Measurements from ENCODE around the gene TMEM91. TPM values are rescaled to one million over a fixed set of nuclear protein-coding genes. Genes with fewer than 3 reads are reported as not detected.

The TMEM91 gene
- total RNA-seq, 1 donor: 6.2 TPM

DNA sequence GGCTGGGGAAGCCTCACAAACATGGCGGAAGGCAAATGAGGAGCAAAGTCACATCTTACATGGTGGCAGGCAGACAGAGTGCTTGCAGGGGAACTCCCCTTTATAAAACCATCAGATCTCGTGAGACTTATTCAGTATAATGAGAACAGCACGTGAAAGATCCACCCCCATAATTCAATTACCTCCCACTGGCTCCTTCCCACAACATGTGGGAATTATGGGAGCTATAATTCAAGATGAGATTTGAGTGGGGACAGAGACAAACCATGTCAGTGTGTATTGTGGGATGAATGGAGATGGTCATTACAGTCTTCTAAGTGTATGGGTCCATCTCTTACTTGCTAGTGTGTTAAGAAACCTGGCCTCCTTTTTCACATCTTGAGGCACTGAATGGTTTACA is 25.7 kb downstream of the TMEM91 start:
- Histone ChIP-seq H3K4me2 (ENCODE audit: insufficient read depth, low read length) (no peak overlapping the region), H3K4me3 (ENCODE audit: insufficient read depth, low read length) (no peak overlapping the region), H3K36me3 (ENCODE audit: insufficient read depth, low read length) (no peaks in the 10 kb centered on the region), H3K27me3 (ENCODE audit: insufficient read depth, low read length) (no peaks in the 10 kb centered on the region), H2AFZ (ENCODE audit: low read length) (no peak overlapping the region), H3K4me1 (ENCODE audit: insufficient read depth, low read length) (peaks cover 12% of the 10 kb centered on the region), H3K27ac (ENCODE audit: low read depth, low read length) (no peak overlapping the region), H4K20me1 (ENCODE audit: insufficient read depth, low read length) (peaks cover 8% of the 10 kb centered on the region), H3K79me2 (ENCODE audit: insufficient read depth, low read length) (peaks cover 24% of the 10 kb centered on the region), H3K9me3 (ENCODE audit: low read depth, low read length) (no peaks in the 10 kb centered on the region)
- no peak for DNase-seq (ENCODE audit: insufficient read length, low spot score, missing footprints)
- TF ChIP-seq, protein P1, sequence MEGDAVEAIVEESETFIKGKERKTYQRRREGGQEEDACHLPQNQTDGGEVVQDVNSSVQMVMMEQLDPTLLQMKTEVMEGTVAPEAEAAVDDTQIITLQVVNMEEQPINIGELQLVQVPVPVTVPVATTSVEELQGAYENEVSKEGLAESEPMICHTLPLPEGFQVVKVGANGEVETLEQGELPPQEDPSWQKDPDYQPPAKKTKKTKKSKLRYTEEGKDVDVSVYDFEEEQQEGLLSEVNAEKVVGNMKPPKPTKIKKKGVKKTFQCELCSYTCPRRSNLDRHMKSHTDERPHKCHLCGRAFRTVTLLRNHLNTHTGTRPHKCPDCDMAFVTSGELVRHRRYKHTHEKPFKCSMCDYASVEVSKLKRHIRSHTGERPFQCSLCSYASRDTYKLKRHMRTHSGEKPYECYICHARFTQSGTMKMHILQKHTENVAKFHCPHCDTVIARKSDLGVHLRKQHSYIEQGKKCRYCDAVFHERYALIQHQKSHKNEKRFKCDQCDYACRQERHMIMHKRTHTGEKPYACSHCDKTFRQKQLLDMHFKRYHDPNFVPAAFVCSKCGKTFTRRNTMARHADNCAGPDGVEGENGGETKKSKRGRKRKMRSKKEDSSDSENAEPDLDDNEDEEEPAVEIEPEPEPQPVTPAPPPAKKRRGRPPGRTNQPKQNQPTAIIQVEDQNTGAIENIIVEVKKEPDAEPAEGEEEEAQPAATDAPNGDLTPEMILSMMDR (IDR thresholded peaks at IDR 0.05; ENCODE audit: extremely low read depth, low read depth, low read length): no peak

- Histone ChIP-seq H3K79me2 (ENCODE audit: insufficient read depth, low read length) (peaks cover 17% of the 10 kb centered on the region), H3K27me3 (ENCODE audit: insufficient read depth, low read length) (no peaks in the 10 kb centered on the region), H3K9me3 (ENCODE audit: low read depth, low read length) (no peaks in the 10 kb centered on the region), H3K4me3 (ENCODE audit: insufficient read depth, low read length) (no peak overlapping the region), H4K20me1 (ENCODE audit: insufficient read depth, low read length) (peaks cover 12% of the 10 kb centered on the region), H2AFZ (ENCODE audit: low read length) (no peak overlapping the region), H3K27ac (ENCODE audit: low read depth, low read length) (no peak overlapping the region), H3K36me3 (ENCODE audit: insufficient read depth, low read length) (no peaks in the 10 kb centered on the region), H3K4me1 (ENCODE audit: insufficient read depth, low read length) (peaks cover 7% of the 10 kb centered on the region), H3K4me2 (ENCODE audit: insufficient read depth, low read length) (no peak overlapping the region)
- TF ChIP-seq, protein P1 (IDR thresholded peaks at IDR 0.05; ENCODE audit: extremely low read depth, low read depth, low read length): no peak
- no peak for DNase-seq (ENCODE audit: insufficient read length, low spot score, missing footprints)
Observed at GRCh38 chr19:41403181-41403970, 27.0 kb downstream of the TMEM91 start.

DNA sequence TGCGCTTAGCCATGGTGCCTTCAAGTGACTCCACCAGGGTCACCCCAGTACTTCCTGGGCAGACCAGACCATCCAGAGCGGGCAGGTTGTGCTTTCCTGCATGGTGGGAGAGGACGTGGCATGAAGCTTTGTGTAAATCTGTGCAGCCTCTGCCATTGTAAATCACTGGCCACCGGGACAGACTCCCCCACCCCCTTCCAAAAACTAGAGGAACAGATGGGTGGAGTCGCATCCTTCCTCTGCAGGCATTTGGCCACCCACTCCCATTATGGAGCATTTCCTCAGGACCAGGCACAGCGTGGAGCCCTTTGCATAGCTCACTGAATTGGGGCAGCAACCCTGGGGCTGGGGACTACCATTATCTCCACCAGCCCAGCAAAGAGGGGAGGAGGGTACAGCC is 29.4 kb downstream of the TMEM91 start:
- TF ChIP-seq, protein P1 (IDR thresholded peaks at IDR 0.05; ENCODE audit: extremely low read depth, low read depth, low read length): no peak
- Histone ChIP-seq H3K4me1 (ENCODE audit: insufficient read depth, low read length) (peaks cover 8% of the 10 kb centered on the region), H3K9me3 (ENCODE audit: low read depth, low read length) (no peaks in the 10 kb centered on the region), H3K79me2 (ENCODE audit: insufficient read depth, low read length) (peaks cover 8% of the 10 kb centered on the region), H3K27me3 (ENCODE audit: insufficient read depth, low read length) (no peaks in the 10 kb centered on the region), H3K36me3 (ENCODE audit: insufficient read depth, low read length) (no peaks in the 10 kb centered on the region), H2AFZ (ENCODE audit: low read length) (no peak overlapping the region), H3K27ac (ENCODE audit: low read depth, low read length) (no peak overlapping the region), H4K20me1 (ENCODE audit: insufficient read depth, low read length) (peaks cover 15% of the 10 kb centered on the region), H3K4me2 (ENCODE audit: insufficient read depth, low read length) (no peak overlapping the region), H3K4me3 (ENCODE audit: insufficient read depth, low read length) (no peak overlapping the region)
- DNase-seq (ENCODE audit: insufficient read length, low spot score, missing footprints): no peak

DNA sequence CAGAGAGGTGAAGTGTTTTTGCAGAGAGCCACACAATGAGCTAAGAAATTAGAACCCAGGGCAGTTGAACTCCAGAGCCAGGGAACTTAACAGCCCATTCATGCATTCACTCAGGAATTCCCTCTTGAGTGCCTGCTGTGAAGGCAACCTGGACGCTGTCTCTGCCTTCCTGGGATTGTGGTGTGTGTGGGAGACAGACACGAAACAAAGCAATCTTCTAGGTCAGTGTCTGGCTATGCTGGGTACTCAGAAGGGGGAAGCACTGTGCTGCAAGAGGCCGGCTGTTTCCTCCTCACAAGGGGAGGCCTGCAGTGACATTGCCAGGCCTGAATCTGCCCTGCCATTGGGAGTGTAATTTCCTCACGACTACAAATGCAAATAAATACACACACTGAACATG is 30.9 kb downstream of the TMEM91 start:
- Histone ChIP-seq H2AFZ (ENCODE audit: low read length) (no peak overlapping the region), H3K27ac (ENCODE audit: low read depth, low read length) (no peak overlapping the region), H3K4me2 (ENCODE audit: insufficient read depth, low read length) (no peak overlapping the region), H3K79me2 (ENCODE audit: insufficient read depth, low read length) (peaks cover 5% of the 10 kb centered on the region), H3K36me3 (ENCODE audit: insufficient read depth, low read length) (peaks cover 3% of the 10 kb centered on the region), H3K4me1 (ENCODE audit: insufficient read depth, low read length) (peaks cover 10% of the 10 kb centered on the region), H3K27me3 (ENCODE audit: insufficient read depth, low read length) (no peaks in the 10 kb centered on the region), H3K9me3 (ENCODE audit: low read depth, low read length) (no peaks in the 10 kb centered on the region), H4K20me1 (ENCODE audit: insufficient read depth, low read length) (peaks cover 15% of the 10 kb centered on the region), H3K4me3 (ENCODE audit: insufficient read depth, low read length) (no peak overlapping the region)
- TF ChIP-seq, protein P1 (IDR thresholded peaks at IDR 0.05; ENCODE audit: extremely low read depth, low read depth, low read length): no peak
- DNase-seq (ENCODE audit: insufficient read length, low spot score, missing footprints): no peak
